H1 (cell line): Measurements from ENCODE around the gene RAD51B. TPM values are rescaled to one million over a fixed set of nuclear protein-coding genes. Genes with fewer than 3 reads are reported as not detected.

Experiments used
- CTCF ChIA-PET: fragments of 300-600 bp; sonication (Branson Sonifier 250); formaldehyde crosslinking; loops from one replicate; lab custom pipeline; 2021; ENCODE audit not compliant: partially characterized antibody; lab: Charles Lee
- POLR2A ChIA-PET: fragments of 300-600 bp; sonication (Branson Sonifier 250); formaldehyde crosslinking; loops from one replicate; lab custom pipeline; 2021; ENCODE audit warnings: inconsistent platforms; ENCODE audit not compliant: partially characterized antibody; lab: Charles Lee
- DNase-seq, 2 experiments: peaks; one replicate each; pipeline versions ENCODE4 v3.0.0 to v3.0.0-alpha.2; 2010 to 2022; ENCODE audit warnings: low spot score in 2 of 2, low read depth in 1 of 2, mixed read lengths in 1 of 2
- FAIRE-seq: peaks from 2 replicates; lab custom pipeline; 2011; peaks lifted over from hg19 to GRCh38; lab: Jason Lieb, UNC
- H2AFZ ChIP-seq: 2 replicates; pipeline ENCODE4 v1.8.1; 2012; ENCODE audit warnings: low read length, inconsistent platforms
- H2AK5ac ChIP-seq: 2 replicates; pipeline ENCODE4 v1.6.1; 2013; ENCODE audit warnings: low read depth, low read length
- H2BK120ac ChIP-seq: replicated peaks from 2 replicates; pipeline ENCODE3; 2013; ENCODE audit warnings: low read depth, low read length, inconsistent platforms
- H2BK12ac ChIP-seq: 2 replicates; pipeline ENCODE4 v1.6.1; 2013; ENCODE audit warnings: low read depth, low read length
- H2BK15ac ChIP-seq: 2 replicates; pipeline ENCODE4 v1.6.1; 2013; ENCODE audit warnings: low read length
- H2BK20ac ChIP-seq: 2 replicates; pipeline ENCODE4 v1.6.1; 2013; ENCODE audit warnings: low read length
- H2BK5ac ChIP-seq: 2 replicates; pipeline ENCODE4 v1.6.1; 2013; ENCODE audit warnings: low read depth, low read length
- H3K14ac ChIP-seq: 2 replicates; pipeline ENCODE4 v1.6.1; 2013; ENCODE audit warnings: inconsistent platforms; ENCODE audit not compliant: insufficient read length
- H3K18ac ChIP-seq: 2 replicates; pipeline ENCODE4 v1.6.1; 2013; ENCODE audit warnings: low read length; ENCODE audit errors: extremely low read depth
- H3K23ac ChIP-seq: 2 replicates; pipeline ENCODE4 v1.6.1; 2013; ENCODE audit warnings: inconsistent platforms; ENCODE audit not compliant: insufficient read length
- H3K23me2 ChIP-seq: 2 replicates; pipeline ENCODE4 v1.6.1; 2013; ENCODE audit warnings: low read depth, low read length
- H3K27ac ChIP-seq: 2 replicates; pipeline ENCODE4 v1.6.1; 2011; ENCODE audit warnings: low read depth, low read length, inconsistent platforms
- H3K27me3 ChIP-seq, 4 experiments: replicated peaks in 1 of 4; 1 replicate in 1 of 4; 2 replicates in 3 of 4; pipeline versions ENCODE4 v1.6.1 to v1.8.1; 2011 to 2013; ENCODE audit warnings: low read length in 3 of 4, mild to moderate bottlenecking in 3 of 4, inconsistent platforms in 2 of 4, mixed read lengths in 2 of 4, moderate library complexity in 1 of 4; ENCODE audit not compliant: control insufficient read depth in 3 of 4, insufficient read depth in 3 of 4; ENCODE audit errors: extremely low read depth in 1 of 4
- H3K36me3 ChIP-seq, 4 experiments: 2 replicates each; pipeline versions ENCODE4 v1.6.1 to v1.8.1; 2011 to 2013; ENCODE audit warnings: mild to moderate bottlenecking in 4 of 4, low read length in 3 of 4, moderate library complexity in 2 of 4, control low read depth in 1 of 4, inconsistent platforms in 1 of 4; ENCODE audit not compliant: insufficient read depth in 4 of 4, control insufficient read depth in 2 of 4
- H3K4ac ChIP-seq: replicated peaks from 2 replicates; pipeline ENCODE3; 2013; ENCODE audit warnings: low read length, low read depth, mixed read lengths, inconsistent platforms; ENCODE audit not compliant: insufficient read length
- H3K4me1 ChIP-seq, 4 experiments: replicated peaks in 1 of 4; 1 replicate in 1 of 4; 2 replicates in 3 of 4; pipeline versions ENCODE4 v1.6.1 to v1.8.1; 2011 to 2013; ENCODE audit warnings: low read length in 3 of 4, inconsistent platforms in 2 of 4, mixed read lengths in 1 of 4; ENCODE audit not compliant: insufficient read depth in 4 of 4, control insufficient read depth in 3 of 4
- H3K4me2 ChIP-seq, 2 experiments: 2 replicates each; pipeline versions ENCODE4 v1.6.1 to v1.8.1; 2011 to 2013; ENCODE audit warnings: low read depth in 2 of 2, low read length in 2 of 2, control low read depth in 1 of 2, inconsistent platforms in 1 of 2, mild to moderate bottlenecking in 1 of 2; ENCODE audit not compliant: insufficient read depth in 1 of 2
- H3K4me3 ChIP-seq, 4 experiments: fragments of 200-600, 300-600 bp in 1 of 4; sonication (generic), shearing (Covaris generic), sonication (Bioruptor Twin) in 1 of 4; 2 replicates each; pipeline versions ENCODE4 v1.5.1 to v1.8.1; 2011 to 2016; ENCODE audit warnings: low read length in 4 of 4, low read depth in 3 of 4, control low read depth in 2 of 4, inconsistent platforms in 2 of 4, mild to moderate bottlenecking in 2 of 4, mixed read lengths in 1 of 4, moderate library complexity in 1 of 4; ENCODE audit not compliant: insufficient read depth in 2 of 4; ENCODE audit errors: extremely low read depth in 1 of 4
- H3K56ac ChIP-seq: replicated peaks from 2 replicates; pipeline ENCODE3; 2013; ENCODE audit warnings: low read depth, mild to moderate bottlenecking, mixed read lengths, low read length, inconsistent platforms; ENCODE audit not compliant: insufficient read length
- H3K79me1 ChIP-seq: 2 replicates; pipeline ENCODE4 v1.6.1; 2013; ENCODE audit warnings: low read depth, low read length, control low read depth
- H3K79me2 ChIP-seq, 2 experiments: 2 replicates each; pipeline versions ENCODE4 v1.6.1 to v1.8.1; 2012 to 2013; ENCODE audit warnings: low read length in 2 of 2, mild to moderate bottlenecking in 2 of 2, inconsistent platforms in 1 of 2; ENCODE audit not compliant: insufficient read depth in 2 of 2, control insufficient read depth in 1 of 2
- H3K9ac ChIP-seq, 4 experiments: replicated peaks in 1 of 4; 1 replicate in 1 of 4; 2 replicates in 3 of 4; pipeline versions ENCODE4 v1.6.1 to v1.8.1; 2011 to 2013; ENCODE audit warnings: low read depth in 3 of 4, low read length in 3 of 4, control low read depth in 2 of 4, mild to moderate bottlenecking in 2 of 4, moderate library complexity in 2 of 4, inconsistent platforms in 1 of 4; ENCODE audit errors: extremely low read depth in 1 of 4
- H3K9me3 ChIP-seq, 2 experiments: 2 replicates each; pipeline versions ENCODE4 v1.6.1 to v1.8.1; 2012 to 2013; ENCODE audit warnings: mild to moderate bottlenecking in 2 of 2, moderate library complexity in 2 of 2, control low read depth in 1 of 2, inconsistent platforms in 1 of 2, low read depth in 1 of 2, low read length in 1 of 2, mixed read lengths in 1 of 2; ENCODE audit not compliant: insufficient read depth in 2 of 2
- H4K20me1 ChIP-seq, 2 experiments: replicated peaks in 1 of 2; 2 replicates each; pipeline versions ENCODE3 to v1.8.1; 2011 to 2013; ENCODE audit warnings: inconsistent platforms in 2 of 2, low read length in 2 of 2, mild to moderate bottlenecking in 1 of 2; ENCODE audit not compliant: insufficient read depth in 2 of 2, control insufficient read depth in 1 of 2
- H4K5ac ChIP-seq: 2 replicates; pipeline ENCODE4 v1.6.1; 2013; ENCODE audit warnings: low read length, low read depth, mixed read lengths, inconsistent platforms; ENCODE audit not compliant: insufficient read length
- H4K8ac ChIP-seq: 2 replicates; pipeline ENCODE4 v1.8.0; 2013; ENCODE audit warnings: mild to moderate bottlenecking, moderate library complexity, low read length, inconsistent platforms; ENCODE audit not compliant: insufficient read depth; ENCODE audit errors: extremely low read depth
- H4K91ac ChIP-seq: replicated peaks from 2 replicates; pipeline ENCODE3; 2013; ENCODE audit warnings: low read length, mixed read lengths, inconsistent platforms; ENCODE audit not compliant: insufficient read length
- CBX8 ChIP-seq: fragments of 300-800, 300-1000 bp; sonication (generic); IDR thresholded peaks from 2 replicates; pipeline ENCODE4 v1.7.1; 2016; ENCODE audit warnings: low read depth, low read length, borderline replicate concordance
- FOSL1 ChIP-seq: IDR thresholded peaks from 2 replicates; pipeline ENCODE4 v1.6.1; 2011; ENCODE audit warnings: mild to moderate bottlenecking, low read depth, low read length, moderate library complexity; ENCODE audit not compliant: insufficient read depth
- GTF2F1 ChIP-seq: IDR thresholded peaks from 2 replicates; pipeline ENCODE4 v1.6.1; 2012; ENCODE audit warnings: low read depth, low read length, improper control_type of control experiment, borderline replicate concordance
- JUN ChIP-seq: IDR thresholded peaks from 2 replicates; pipeline ENCODE4 v1.6.1; 2011; ENCODE audit warnings: low read depth, mild to moderate bottlenecking, improper control_type of control experiment, low read length
- NRF1 ChIP-seq: IDR thresholded peaks from 2 replicates; pipeline ENCODE4 v1.6.1; 2011; ENCODE audit warnings: mild to moderate bottlenecking, low read depth, low read length, improper control_type of control experiment
- PHF8 ChIP-seq: fragments of 200-600 bp; sonication (generic); conservative IDR thresholded peaks from 2 replicates; pipeline ENCODE4 v1.7.1; 2012; ENCODE audit warnings: low read depth, mild to moderate bottlenecking, inconsistent platforms, low read length, moderate library complexity
- POU5F1 ChIP-seq: IDR thresholded peaks from 2 replicates; pipeline ENCODE4 v1.6.1; 2011; ENCODE audit warnings: low read depth, mild to moderate bottlenecking, low read length, moderate library complexity
- RNF2 ChIP-seq: fragments of 200-900, 300-1000 bp; sonication (generic); IDR thresholded peaks from 2 replicates; pipeline ENCODE4 v1.7.1; 2016; ENCODE audit warnings: borderline replicate concordance, low read depth, mild to moderate bottlenecking, antibody characterized with exemption, low read length; ENCODE audit not compliant: poor library complexity, severe bottlenecking; ENCODE audit errors: missing control alignments
- RXRA ChIP-seq: IDR thresholded peaks from 2 replicates; pipeline ENCODE4 v1.6.1; 2011; ENCODE audit warnings: low read depth, mild to moderate bottlenecking, low read length, moderate library complexity; ENCODE audit not compliant: insufficient read depth
- SIN3A ChIP-seq, 2 experiments: IDR thresholded peaks in 1 of 2; conservative IDR thresholded peaks in 1 of 2; 2 replicates each; pipeline ENCODE4 v1.6.1; 2011 to 2012; ENCODE audit warnings: low read length in 2 of 2, improper control_type of control experiment in 1 of 2, low read depth in 1 of 2, mild to moderate bottlenecking in 1 of 2
- SIX5 ChIP-seq: IDR thresholded peaks from 2 replicates; pipeline ENCODE4 v1.6.1; 2011; ENCODE audit warnings: mild to moderate bottlenecking, low read depth, low read length
- WGBS, 2 experiments: shearing (Covaris generic) in 1 of 2; methylation state at CpG; one replicate each; pipeline versions ENCODE4 v1.1.6 to v1.1.7; 2013 to 2015; ENCODE audit warnings: low lambda C conversion rate in 2 of 2, mixed read lengths in 2 of 2, inconsistent platforms in 1 of 2, low coverage in 1 of 2, missing lambda C conversion rate in 1 of 2; ENCODE audit not compliant: insufficient replicate concordance in 2 of 2, insufficient coverage in 1 of 2, insufficient read length in 1 of 2; ENCODE audit errors: extremely low coverage in 1 of 2, missing lambda C conversion rate in 1 of 2; 5-methylcytosine and 5-hydroxymethylcytosine counted together
- polyA plus RNA-seq, 7 experiments: library from polyadenylated mRNA; depleted of rRNA in 3 of 7; stranded (reverse) in 5 of 7; unstranded in 2 of 7; fragments of >200 nt in 5 of 7; fragments of 200-250 nt in 2 of 7; gene quantifications; 1 replicate in 5 of 7; 2 replicates in 1 of 7; 4 replicates in 1 of 7; pipeline versions ENCODE4 v1.2.1 to v1.2.3, GENCODE V29; 2011 to 2013; ENCODE audit warnings: missing spikeins in 2 of 7, mixed read lengths in 2 of 7
- total RNA-seq: library from RNA; stranded (reverse); fragmentation: NEBNext Ultra II Directional; extraction: Animal tissue kit (Norgen Biotek cat#: 25700); gene quantifications from 2 replicates; pipeline ENCODE4 v1.2.1, GENCODE V29; 2021
- TF ChIP-seq, protein P1 (sequence below): IDR thresholded peaks from 2 replicates; pipeline ENCODE4 v1.6.1; 2012; ENCODE audit warnings: inconsistent platforms

The RAD51B gene
- total and polyA plus RNA-seq, 2 of the 8 experiments (the other 6 are each of a cell fraction or from before 2014, with no cell fraction given), result 3.9 to 14.9 TPM

DNA sequence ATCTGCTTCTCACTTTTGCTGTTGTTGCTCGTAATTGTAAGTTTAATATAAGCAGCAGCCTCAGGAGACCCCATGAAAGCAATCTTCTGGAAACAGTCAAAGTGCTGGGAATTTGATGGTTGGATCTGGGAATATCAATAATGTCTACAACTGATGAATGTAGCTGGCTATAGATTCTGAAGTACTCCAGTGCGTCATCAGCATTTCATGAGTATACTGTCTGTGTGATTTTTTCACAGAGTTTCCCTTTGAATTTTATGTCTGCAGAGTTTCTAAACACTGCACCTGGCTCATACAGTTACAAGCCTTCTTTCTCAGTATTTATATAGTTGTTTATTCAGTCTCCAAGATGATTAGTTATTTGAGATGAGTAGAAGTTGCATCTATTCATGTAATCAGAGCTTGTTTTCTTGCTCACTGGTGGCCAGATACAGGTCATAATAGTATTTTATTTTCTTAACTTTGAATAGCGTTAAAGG is 222.3 kb downstream of the RAD51B start:
- Histone ChIP-seq H4K91ac (peak overlapping the region; percentile 11), H2AK5ac (no peak overlapping the region; the same call in 1 of the 2 replicates), H3K27me3 (no peaks in the 10 kb centered on the region), H3K23me2 (no peaks in the 10 kb centered on the region; the same call in 1 of the 2 replicates), H3K9ac (no peak overlapping the region), H2AFZ (no peak overlapping the region), H3K9me3 (no peaks in the 10 kb centered on the region), H2BK120ac (peak overlapping the region; percentile 14), H3K14ac (no peak overlapping the region), H4K8ac (no peak overlapping the region), H3K79me1 (no peaks in the 10 kb centered on the region), H3K23ac (no peak overlapping the region), H3K36me3 (no peaks in the 10 kb centered on the region), H2BK12ac (no peak overlapping the region), H4K20me1 (no peaks in the 10 kb centered on the region), H3K4ac (no peak overlapping the region), H4K5ac (no peak overlapping the region), H3K27ac (no peak overlapping the region), H3K4me2 (no peak overlapping the region; a peak in 1 of 4 replicates), H2BK15ac (no peak overlapping the region), H2BK20ac (0 out of 2 replicates have a peak overlapping the region, but pooled peaks have one; percentile 34), H3K4me1 (peaks cover 6 to 22% (median 16%) of the 10 kb centered on the region in 4 experiments; a peak in 4 of 7 replicates), H3K56ac (no peak overlapping the region), H3K4me3 (no peak overlapping the region), H3K18ac (peak overlapping the region; percentile 29; the same call in 1 of the 2 replicates), H2BK5ac (peak overlapping the region; percentile 15; the same call in 1 of the 2 replicates), H3K79me2 (no peaks in the 10 kb centered on the region)
- 88% methylated on average over 3 of the region's 3 CpGs; no CpG with 5 or more reads in 1 of the 2 experiments for WGBS, 2 experiments
- CTCF ChIA-PET, result no interaction called here
- POLR2A ChIA-PET, result interaction anchor here (0.6 kb wide), 1 partner anchor 19 kb away, joined by 4 read pairs; no protein-coding TSS in a partner anchor
- FAIRE-seq (no peak), DNase-seq (no peak)
- TF ChIP-seq, protein P1, sequence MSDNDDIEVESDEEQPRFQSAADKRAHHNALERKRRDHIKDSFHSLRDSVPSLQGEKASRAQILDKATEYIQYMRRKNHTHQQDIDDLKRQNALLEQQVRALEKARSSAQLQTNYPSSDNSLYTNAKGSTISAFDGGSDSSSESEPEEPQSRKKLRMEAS, result no peak
- TF ChIP-seq CBX8, result no peak
- no peak for TF ChIP-seq RXRA
- no peak for TF ChIP-seq JUN
- TF ChIP-seq SIN3A (conservative IDR thresholded peaks at IDR 0.05 in 1 of 2, IDR thresholded peaks at IDR 0.05 in 1 of 2; ENCODE audit: low read depth in 1 of 2, low read length in 2 of 2), result no peak
- TF ChIP-seq RNF2, result no peak
- no peak for TF ChIP-seq NRF1
- TF ChIP-seq FOSL1, result no peak
- no peak for TF ChIP-seq SIX5
- no peak for TF ChIP-seq GTF2F1
- TF ChIP-seq PHF8, result no peak
- TF ChIP-seq POU5F1, result no peak
